GM21390 (cell line): ENCODE results near the gene SLC35G3.
"Not testable (repeated sequence)": the region's sequence is repeated elsewhere in the genome, so short reads cannot be mapped to it uniquely, and the experiment has no call there.

Source experiments
- ATAC-seq: cut with Tn5 transposase; IDR thresholded peaks from one replicate; pipeline ENCODE4 v1.9.1; 2021; ENCODE audit not compliant: unreplicated experiment

The SLC35G3 gene

DNA sequence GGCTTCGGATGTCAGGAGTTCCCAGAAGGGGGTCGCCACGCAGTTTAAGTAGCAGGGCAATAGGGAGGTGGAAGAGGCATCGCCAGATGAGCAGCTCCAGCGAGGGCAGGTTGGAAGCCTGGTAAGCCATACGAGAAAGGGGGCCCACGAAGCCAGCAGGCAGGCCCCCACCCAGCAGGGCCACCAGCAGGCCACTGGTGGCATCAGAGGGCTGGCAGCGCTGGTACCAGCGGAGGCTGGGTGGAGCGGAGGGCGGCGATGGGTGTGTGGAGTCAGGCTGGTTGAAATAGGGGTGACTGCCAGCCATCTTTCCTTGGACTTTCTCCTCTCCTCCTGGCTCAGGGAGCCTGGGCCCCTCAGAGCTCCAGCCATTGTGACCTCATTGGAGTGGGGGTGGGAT, at the start of gene SLC35G3:
TSS of gene SLC35G3 (minus strand) at position 393 of the 400 bp plus-strand sequence. CDS start at position 307, 86 bp downstream.
- ATAC-seq, result not testable (repeated sequence)

DNA sequence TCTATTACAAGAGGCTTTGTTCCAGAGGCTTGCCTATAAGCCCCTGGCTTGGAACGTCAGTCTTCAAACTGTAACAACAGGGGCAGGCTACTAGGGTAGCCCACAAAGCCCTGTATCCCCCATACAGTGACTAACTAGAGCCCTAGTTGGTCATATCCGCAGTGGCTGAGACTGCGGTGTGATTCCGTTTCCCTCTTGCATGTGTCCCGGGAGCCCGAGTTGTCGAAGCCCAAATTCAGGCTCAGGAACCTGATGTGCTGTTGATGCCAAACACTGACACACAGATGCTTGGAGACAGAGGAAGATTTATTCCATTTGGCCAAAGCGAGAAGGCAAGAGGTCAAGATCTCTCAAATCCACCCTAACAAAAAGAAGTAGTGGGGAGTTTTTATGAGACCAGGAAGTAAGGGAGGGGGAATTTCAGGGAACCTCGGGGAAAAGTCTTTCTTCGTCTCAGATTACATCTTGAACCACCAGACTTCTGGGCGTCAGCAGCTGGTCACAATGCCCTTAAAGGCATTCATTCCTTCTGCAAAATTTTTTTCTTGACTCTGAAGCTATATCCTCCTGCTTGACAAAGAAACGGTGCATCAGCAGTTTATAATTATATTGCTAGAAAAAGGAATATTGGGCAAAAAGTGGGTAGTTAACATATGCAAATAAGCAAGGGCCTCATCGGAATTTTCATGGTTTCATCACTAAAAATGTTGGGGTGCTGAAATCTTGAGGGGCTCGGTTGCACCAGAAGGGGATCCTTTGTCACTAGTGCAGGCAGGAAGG, 49.6 kb upstream of the SLC35G3 start:
- ATAC-seq, result peak; percentile 13

DNA sequence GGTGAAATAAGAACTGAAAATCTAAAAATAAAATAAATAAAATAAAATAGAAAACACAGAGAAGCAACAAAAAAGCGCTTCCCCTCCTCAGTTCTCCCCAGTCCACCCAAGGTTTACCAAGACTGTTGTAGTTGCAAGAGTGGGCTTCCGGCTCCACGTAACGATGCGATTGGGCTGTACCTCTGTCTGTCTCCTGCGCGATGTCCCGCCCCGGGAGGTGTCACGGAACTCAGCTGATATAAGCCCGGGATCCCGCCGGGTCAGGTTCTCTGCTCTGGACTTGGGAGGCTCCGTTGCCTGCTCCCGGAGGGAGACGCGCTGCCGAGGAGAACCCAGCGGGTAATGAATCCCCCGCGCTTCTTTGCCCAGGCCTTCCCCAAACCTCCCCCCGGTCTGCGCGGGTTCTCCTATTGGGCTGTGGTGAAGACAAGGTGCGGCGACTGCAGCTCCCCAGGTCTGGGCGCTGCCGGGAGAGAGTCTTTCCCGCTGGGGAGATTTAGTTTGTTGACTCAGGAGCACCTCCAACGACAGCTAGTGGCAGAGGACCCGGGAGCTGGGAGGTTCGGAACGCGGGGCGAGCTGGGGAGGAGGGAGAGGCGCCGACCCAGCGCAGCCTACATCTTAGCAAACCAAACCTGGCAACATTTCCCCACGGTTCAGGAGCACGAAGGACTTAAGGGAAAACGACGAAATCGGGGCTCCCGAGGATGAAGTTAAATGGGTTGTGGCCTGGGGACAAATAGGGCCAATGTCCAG, 48.8 kb upstream of the SLC35G3 start, which contains the start of gene SLFN5:
TSS of gene SLFN5 (plus strand) at position 268 of the 756 bp plus-strand sequence. CDS start 15,619 bp downstream, outside the sequence.
- ATAC-seq, result peak; percentile 79

DNA sequence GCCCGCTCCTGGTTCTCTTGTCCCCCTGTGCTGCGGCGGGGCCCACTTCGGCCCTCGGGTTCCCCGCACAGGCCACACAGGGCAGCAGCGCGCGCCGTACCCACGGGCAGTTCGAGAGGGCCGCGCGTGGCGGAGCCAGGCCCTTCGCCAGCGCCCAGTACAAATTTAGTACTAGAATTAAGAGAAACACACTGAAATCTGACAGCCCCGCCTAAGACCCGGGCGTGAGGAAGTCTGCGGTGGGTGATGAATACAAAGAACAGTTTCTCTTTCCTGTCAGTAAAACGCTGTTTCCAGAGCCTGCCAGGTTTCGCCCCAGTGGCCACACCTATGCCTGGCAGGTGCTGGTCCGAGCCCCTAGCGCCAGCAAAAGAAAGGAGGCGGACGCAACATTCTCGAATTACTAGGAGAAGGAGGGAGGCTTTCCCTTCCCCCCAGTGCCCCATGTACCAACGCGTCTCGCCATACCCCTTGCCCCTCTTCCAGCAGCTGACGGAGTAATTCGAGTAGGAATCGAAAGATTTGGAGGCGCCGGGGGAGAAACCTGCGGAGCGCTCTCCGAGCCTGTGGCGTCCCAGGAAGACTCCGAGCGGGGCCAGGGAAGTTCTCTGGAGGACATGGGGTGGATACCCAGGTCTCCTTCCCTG, 48.1 kb upstream of the SLC35G3 start:
- peak; percentile 73 for ATAC-seq

DNA sequence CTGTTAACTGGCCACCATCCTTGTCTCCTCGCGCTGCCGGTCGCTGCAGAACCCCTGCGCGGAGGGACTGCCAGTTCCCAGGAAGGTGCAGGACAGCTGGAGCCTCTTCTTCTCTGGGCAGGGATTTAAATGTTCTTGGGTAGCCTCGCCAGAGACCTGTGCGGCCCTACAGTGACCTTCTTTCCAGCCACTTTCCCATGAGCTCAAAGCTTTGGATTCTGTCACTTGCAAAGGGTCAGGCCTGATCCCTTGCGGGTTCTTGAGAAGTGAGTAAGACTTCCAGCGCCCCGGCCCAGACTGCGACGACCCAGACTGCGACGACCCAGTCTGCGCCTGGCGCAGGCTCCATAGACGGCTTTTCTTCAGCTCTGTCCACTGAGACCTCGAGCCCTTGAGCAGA, 47.3 kb upstream of the SLC35G3 start:
- ATAC-seq, result no peak

DNA sequence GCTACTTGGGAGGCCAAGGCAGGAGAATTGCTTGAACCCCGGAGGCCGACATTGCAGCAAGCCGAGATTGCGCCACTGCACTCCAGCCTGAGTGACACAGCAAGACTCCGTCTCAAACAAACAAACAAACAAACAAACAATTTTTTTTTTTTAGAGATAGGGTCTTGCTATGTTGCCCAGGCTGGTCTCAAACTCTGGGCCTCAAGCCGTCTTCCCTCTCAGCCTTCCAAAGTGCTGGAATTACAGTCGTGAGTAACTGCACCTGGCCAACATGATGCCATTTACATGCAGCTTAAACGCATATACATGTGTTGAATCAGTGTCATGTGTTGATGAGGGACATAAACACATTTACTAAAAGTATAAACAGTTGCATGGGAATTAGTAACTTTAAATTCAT, 46.7 kb upstream of the SLC35G3 start:
- no peak for ATAC-seq

DNA sequence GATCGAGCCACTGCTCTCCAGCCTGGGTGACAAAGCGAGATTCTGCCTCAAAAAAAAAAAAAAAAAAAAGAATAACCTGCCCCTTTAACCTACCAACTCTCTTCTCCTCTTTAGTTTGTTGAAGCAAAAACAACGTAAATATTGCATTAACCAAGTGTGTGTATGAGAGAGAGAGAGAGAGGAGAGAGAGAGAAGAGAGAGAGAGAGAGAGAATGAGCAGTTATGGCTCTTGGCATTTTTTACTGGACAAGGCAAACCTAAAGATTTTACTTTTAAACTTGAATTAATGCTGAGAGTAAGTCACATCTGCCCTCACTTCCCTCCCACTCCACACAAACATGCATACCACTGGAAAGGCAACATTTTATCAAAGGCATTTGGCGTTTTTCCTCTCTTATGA, 45.6 kb upstream of the SLC35G3 start:
- no peak for ATAC-seq

DNA sequence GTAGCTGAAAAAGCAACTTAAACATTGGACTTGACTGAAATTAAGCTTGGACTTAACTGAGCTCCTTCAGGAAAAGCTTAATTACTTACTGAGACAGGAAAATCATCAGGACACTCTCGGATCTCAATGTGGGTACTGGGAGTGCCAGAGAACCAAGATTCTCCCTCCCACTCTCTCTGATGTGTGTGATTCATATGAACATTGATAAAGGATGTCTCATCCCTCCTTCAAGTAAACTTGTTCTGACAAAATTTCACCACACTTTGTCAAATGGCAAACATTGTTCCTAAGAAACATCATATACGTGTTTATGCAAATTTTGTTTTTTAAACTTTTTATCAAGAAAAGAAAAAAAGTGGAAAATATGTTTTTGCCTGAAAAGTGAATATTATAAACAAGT, 44.6 kb upstream of the SLC35G3 start:
- no peak for ATAC-seq

DNA sequence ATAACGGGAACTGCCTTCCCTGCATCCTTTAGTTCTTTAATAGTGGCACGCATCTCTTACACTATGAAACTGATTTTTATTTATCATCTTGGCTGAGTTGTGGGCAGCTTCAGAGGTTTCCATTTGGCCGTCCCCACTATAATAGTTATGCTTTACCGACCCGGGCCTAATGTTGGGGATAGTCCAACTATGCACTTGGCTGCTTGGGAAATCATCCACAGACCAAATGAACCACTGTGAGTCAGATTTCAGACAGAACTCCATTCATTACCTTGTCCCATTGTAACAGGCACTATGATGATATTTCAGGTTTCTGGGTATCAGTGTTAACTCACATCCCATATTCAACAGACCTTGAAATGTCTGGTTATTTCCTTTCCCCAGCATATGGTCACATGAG, 42.6 kb upstream of the SLC35G3 start:
- no peak for ATAC-seq

DNA sequence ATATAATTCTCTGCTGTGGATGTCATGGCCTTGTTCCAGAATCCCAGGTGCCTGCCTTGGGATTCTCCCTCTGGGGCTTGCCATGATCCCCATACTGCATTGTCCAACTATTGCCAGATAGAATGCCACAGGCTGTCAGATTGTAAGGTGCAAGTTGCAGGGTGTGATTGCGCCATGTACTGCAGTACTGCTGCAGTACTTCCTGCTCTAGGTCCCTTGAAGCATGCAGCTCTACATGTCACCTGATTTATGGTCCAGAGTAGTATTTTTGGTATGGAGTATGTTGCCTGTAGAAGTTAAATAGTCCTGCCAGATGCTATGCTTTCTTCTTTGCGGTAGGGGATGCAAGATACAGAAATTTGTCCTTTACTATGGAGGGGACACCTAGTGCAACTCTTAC, 41.7 kb upstream of the SLC35G3 start:
- no peak for ATAC-seq

DNA sequence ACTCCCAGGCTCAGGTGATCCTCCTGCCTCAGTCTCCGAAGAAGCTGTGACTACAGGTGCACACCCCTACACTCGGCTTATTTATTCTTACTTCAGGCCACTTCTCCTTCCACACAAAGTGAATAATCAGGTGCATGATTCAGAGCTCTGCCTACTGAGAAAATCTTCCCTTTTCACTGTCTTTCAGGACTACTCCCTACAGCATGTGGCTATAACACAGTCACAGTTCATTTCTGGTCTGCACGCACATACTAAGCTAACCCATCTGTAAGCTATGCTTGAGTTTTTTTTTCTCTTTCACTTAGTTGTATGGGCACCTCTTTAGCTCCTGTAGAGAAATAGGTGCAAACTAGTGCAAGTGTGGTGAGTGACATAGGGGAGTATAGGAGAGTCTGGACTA, 41.1 kb upstream of the SLC35G3 start:
- no peak for ATAC-seq

DNA sequence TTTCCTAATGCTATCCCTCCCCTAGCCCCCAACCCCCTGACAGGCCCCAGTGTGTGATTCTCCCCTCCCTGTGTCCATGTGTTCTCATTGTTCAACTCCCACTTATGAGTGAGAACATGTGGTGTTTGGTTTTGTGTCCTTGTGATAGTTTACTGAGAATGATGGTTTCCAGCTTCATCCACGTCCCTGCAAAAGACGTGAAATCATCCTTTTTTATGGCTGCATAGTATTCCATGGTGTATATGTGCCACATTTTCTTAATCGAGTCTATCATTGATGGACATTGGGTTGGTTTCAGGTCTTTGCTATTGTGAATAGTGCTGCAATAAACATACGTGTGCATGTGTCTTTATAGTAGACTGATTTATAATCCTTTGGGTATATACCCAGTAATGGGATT, 40.1 kb upstream of the SLC35G3 start:
- ATAC-seq, result not testable (repeated sequence)

DNA sequence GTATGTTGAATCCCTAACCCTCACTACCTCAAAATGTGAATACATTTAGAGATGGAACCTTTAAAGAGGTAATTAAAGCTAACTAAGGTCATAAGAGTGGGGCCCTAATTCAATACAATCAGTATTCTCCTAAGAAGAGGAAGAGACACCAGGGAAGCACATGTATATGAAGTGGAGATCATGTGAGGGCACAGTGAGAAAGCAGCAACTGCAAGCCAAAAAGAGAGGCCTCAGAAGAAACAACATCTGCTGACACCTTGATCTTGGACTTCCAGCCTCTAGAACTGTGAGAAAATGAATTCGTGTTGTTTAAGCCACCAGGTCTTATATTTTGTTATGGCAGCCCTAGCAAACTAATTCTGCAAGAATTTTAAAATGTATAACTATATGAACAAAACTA, 35.4 kb upstream of the SLC35G3 start:
- ATAC-seq, result no peak

DNA sequence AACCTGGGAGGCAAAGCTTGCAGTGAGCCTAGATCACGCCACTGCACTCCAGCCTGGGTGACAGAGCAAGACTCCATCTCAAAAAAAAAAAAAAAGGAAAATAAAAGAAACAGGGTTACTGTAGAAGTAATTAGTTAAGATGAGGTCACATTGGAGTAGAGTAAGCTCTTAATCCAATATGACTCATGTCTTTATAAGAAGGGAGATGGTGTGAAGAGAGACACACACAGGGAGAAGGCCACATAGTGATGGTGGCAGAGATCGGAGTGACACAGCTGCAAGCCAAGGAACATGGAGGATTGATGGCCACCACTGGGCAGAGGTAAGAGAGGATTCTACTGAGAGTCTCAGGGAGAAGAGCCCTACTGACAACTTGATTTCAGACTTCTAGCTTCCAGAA, 33.4 kb upstream of the SLC35G3 start:
- ATAC-seq, result no peak

DNA sequence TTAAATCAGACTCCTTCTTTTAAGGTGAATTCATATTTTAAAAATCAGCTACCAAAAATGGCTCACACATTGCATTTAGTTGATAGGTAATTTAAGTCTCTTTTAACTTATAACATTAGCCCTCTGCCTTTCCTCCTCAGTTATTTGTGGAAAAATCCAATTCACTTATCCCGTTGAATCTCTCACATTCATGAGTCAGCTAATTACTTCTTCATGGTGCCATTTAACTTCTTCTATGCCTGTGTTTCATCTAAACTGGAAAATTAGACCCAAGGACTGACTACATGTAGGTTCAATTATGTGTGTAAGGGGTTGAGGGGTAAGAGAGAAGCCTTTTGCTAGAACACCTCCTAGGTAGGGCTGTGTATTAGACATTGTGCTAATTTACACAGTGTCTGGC, 30.2 kb upstream of the SLC35G3 start:
- ATAC-seq, result no peak

DNA sequence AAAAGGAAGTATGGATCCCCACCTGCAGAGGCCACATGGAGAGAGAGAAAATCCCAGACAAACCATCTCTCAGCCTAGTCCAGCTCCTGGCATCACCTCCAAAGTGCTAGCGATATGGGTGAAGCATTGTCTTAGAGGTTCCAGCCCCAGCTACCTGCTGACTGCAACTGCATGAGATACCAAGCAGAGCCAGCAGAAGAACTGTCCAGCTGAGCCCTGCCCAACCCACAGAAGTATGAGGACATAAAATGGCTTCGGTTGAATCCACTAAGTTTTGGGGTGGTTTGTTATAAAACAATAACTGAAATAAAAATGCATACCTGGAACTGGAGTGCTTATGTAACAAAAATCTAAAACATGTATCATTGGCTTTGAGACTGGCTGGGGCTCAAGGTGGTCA, 28.3 kb upstream of the SLC35G3 start:
- no peak for ATAC-seq

DNA sequence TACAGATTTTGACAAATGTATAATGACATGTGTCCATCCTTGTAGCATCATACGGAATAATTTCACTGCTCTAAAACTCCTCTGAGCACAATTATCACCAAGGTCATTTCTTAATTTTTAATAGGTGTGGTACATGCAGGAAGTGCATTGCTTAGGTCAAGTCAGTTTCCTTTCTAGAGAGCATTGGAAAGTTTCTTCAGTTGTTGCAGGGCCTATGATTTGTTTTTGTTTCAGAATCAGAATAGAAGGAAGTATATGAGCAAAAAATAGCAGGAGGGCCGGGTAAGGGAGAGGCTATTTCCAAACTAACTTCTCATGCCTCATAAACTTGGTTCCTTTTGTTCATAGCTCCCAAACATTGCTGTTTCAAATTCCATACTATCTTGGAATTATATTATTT, 24.7 kb upstream of the SLC35G3 start:
- no peak for ATAC-seq

DNA sequence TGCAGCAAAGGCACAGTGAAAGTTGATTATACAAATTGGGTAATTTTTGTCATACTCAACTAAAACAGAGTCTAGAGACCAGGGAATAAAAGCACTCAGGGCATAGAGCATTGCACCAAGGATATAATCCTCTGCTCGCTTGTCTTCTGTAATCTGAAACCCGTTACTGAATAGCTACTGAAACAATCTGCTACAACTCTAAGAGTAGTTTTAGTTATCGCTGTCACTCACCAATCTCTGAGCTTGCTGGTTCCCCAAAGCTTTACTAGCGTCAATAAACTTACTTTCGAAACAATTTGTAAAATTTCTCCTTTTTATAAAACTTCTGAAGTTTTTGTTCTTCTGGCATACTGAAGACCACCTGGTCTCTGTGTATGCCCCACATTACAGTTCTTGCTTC, 22.9 kb upstream of the SLC35G3 start:
- ATAC-seq, result no peak

DNA sequence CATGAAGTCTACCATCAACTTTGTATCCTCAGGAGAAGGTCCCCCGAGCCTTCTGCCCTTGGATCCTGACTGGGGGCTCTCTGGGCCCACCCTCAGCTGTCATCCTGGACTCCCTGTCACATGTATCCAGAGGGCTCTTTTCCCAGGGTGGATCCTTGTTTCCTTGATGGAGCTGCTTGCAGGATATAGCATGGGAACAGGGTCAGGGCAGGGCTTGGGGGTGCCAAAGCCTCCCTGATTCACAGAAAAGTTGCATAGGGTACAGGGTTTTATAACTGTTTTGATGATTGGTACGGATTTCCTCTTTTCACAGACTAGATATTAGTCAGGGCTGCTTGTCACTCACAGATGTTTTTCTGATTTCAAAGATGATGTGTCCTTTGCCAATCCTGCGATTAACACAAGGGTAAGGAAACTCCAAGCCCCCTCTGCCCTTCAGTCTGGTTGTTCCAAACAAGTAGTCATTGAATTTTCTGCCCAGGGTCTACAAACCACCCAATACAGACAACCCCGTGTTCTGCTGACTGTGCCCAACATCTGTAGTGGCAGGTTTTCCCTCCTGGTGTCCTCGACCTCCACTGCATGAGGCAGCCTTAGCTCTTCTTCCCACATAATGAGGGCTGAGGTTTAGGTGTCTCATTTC, 20.6 kb upstream of the SLC35G3 start:
- no peak for ATAC-seq

DNA sequence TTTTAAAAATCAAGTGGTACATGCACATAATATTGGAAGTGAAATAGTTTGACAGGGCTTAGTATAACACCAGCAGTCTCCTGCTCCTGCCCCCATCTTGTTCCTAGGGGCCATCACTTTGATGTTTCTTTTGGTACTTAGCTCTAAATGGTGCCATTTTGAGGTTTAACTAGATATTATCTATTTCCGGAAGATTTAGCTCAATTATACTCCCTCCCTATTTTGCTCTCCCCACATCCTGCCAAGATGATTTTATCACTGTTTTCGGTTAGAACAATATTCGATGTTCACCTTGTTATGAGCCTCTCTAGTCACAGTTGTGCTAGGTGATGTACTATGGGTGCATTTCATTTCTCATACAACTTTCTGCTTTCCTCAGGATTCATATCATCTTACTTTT, 20.0 kb upstream of the SLC35G3 start:
- no peak for ATAC-seq

DNA sequence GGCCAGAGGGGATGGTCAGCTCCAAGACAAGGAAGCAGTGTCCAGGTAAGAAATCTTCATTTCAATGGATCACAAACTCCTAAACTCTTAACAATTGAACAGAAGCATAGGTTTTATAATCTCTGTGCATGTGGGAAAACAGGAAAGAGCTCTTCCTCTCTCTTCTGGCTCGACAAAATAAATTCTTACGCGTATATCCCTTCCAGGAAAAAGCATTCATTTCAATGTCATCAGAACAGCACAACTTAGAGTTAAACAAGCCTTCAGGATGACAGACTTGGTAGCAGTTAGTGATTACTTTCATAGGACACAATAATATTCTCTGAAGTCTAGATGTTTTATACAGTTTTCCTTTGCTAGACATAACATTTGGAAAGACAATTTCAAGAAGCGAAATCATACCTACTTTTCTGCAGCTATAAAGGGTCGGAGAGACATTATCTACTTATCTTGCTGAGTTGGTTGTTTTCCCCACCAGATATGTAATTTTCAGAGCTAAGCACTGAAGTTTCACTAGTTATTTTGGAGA, 19.3 kb upstream of the SLC35G3 start:
- no peak for ATAC-seq
